NCI-H146 treated with DMSO at 0.1 percent for 48 hours (cell line): Measurements from ENCODE around the gene RALY.

Experiments used
- DNase-seq: peaks from one replicate; lab custom pipeline; 2025; ENCODE audit not compliant: unreplicated experiment; lab: John Stamatoyannopoulos, UW

RALY gene

DNA sequence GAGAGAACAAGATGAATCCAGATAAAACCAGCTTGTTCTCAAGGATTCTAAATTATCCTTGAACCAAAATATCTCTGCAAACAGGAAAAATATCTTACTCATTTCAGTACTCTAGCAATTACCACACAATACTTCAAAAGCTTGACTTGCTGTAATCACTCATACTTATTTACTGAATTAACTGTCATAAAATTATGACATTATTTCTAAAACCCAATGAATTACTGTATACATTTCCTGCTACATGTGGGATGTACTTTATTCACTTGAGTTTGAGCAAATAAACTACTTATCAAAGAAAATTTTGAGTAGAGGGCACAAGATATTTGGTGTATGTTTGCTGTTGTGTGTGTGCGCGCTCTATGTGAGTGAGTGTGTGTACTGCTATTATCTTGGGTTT is 108.6 kb downstream of the RALY start:
- no peak for DNase-seq

DNA sequence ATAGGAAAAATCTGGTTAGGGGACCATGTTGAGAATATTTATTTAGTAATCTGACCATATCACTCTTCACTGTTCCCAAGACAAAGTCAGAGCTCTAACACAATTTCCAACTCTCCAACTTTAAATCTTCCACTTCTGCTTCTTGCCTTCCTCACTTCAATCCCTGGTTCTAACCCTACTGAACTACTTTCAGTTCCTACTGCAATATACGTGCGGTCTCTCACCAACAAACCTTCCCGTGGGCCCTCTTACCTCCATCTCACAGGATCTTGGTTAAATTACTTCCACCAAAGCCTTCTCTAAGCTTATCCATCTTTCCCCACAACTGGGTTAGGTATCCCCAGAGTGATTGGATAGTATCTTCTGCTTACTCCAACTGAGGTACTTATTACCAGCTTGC is 110.3 kb downstream of the RALY start:
- no peak for DNase-seq

DNA sequence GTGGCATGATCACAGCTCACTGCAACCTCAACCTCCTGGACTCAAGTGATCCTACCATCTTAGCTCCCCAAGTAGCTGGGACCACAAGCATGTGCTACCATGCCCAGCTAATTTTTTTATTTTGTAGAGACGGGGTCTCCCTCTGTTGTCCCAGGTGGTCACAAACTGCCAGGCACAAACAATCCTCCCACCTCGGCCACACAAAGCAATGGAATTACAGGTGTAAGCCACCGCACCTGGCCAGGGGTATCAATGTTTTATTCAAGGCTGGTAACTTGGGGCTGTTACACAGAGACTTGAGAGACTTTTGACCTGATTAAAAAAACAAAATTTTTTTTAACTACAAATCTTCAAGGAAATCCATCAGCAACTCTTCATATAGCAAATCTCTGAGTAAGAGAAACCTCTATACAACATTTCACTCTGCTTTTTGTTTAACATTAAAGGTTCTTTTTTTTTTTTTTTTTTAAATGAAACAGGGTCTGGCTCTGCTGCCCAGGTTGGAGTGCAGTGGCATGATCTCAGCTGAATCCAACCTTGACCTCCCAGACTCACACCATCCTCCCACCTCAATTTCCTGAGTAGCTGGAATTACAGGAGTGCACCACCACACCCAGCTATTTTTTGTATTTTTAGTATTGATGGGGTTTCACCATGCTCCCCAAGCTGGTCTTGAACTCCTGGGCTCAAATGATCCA is 112.4 kb downstream of the RALY start:
- no peak for DNase-seq

DNA sequence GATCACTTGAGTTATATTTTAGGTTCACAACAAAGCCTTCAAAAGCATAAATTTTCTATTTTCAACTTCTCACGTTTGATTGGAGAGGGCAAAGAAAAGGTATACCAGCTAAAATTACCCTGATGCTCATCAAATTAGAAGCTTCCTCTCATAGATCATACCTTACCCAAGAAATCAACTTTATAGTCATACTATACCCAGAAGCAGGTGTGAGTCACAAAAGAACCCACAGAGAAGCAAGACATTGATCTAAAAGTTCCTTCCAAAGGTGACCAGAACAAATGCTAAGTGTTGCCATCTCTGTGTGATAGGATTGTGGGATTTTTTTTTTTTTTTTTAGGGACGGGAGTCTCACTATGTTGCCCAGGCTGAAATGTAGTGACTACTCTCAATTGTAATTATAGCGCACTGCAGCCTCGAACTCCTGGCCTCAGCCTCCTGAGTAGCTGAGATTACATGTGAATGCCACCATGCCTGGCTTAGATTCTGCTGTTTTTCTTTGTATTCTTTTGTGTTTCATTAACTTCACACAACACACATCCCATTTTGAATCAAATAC is 115.0 kb downstream of the RALY start:
- DNase-seq = no peak

DNA sequence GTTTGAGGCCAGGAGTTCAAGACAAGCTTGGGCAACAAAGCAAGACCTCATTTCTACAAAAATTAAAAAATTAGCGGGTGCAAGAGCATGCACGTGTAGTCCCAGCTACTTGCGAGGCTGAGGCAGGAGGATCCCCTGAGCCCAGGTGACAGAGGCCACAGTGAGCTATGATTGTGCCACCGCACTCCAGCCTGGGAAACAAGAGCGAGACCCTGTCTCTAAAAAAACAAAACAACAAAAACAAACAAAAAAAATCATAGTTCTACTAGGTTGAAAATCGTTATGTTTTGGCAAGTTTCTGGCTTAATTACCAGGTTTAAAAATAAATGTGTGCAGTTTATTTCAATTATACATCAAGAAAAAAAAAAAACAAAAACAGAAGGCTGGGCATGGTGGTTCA is 115.7 kb downstream of the RALY start:
- no peak for DNase-seq

DNA sequence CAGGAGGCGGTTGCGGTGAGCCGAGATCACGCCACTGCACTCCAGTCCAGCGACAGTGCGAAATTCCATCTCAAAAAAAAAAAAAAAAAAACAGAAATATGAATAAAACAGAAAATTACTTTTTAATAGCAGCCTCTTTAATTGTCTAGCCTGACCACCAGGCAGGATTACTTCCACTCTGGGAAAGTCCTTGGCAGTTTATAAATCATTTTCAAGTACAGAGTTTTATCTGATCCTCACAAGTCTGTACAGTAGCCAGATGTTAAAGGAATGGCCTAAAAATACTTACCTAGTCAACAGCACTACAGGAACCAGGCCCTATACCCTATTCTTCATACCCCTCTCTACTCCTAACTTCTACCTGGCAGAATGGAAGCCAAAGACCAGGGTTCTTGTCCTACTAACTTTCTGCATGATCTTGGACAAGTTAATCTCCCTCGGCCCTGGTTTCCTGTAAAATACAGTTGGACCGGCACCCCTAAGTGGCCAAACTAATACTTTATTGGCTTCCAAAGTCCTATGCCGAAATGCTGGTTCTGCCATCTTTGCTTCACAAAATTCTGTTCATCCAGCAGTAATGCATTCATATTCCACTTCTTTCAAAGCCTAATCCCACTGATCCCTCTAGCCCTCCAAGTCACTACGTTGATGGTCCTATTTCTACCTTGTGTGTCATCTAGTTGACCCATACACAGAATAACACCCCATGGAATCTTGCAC is 116.5 kb downstream of the RALY start:
- DNase-seq = no peak

DNA sequence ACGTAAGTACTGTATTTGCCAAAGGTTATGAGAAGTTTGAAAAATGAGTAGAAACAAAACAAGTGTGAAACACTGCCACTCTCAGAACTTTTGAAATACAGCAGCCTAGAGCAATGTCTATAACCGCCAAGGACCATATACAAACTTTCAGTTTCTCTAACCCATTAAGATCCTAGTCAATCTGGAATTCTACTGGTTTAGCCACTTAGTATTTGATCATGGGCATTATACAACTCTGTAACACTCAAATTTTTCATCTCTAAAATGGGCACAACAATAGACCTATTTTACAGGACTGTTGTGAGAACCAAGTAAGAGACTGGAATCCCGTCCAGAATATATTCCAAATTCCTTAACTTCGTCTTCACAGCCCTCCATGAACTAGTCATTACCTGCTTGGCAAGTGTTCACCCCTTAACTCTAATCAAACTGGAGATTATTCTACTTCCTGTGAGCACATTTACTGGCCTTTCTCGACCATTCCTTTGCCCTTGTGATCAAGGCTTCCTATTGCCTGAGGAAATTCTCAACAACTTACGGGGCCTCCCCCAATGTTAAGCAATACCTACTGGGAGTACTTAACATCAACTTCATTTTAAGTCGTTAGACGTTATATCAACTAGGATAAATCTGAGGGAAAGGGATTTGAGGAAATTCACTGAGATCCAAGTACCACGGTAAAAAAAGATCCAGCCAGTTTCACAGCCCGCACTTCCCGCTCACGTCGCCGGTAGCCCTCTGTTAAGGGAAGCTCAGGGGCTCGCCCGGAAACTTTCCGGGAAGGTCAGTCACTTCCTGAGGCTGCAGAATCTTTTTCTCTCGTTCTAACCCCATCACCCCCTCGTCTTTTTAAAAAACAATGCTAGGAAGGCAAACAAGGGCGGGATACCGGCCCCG is 117.3 kb downstream of the RALY start:
- peak; percentile 12 for DNase-seq

DNA sequence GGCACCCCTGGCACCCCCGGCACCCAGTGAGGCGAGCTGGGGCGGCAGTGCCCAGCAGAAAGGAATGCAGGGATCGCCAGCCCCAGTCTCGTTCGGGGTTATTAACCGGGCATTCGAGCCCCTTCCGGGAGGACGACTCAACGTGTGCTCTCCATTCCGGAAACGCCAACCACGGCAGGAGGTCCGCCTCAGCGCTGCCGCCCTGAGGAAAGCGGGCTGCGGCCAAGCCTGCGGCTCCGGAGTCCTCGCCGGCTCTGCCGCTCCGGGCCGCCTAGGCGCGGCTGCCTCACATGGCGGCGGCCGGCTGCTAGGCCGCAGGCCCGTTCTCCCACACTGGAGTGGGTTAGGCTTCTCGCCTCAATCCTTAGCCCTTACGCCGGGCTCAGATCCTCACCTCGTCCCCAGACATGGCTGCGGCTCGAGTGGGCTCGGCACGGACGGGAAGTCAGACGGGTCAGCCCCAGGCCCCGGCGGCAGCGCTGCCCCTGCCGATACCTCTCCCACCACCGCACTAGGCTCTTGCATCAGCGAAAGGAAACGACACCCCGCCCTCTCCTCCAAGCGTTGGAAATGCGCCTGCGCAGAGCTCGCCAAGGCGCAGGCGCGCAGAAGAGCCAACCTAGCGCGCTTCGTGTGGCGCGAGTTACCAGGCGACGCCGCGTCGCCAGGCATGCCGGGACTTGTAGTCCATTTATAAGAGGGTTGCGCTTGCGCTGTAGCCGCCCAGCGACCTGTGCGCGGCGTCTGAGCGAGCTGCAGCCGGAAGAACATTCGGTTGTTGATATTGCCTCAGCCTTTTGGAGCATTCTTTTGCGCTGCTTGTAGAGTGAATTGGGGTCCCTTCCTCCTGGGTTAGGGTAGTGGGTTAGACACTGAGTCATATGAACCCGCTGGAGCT is 118.2 kb downstream of the RALY start, which contains the start of gene EIF2S2:
EIF2S2 (minus strand) TSS at position 542 of the 898 bp plus-strand sequence; CDS start at position 409, 133 bp downstream.
- DNase-seq = peak; percentile 98

DNA sequence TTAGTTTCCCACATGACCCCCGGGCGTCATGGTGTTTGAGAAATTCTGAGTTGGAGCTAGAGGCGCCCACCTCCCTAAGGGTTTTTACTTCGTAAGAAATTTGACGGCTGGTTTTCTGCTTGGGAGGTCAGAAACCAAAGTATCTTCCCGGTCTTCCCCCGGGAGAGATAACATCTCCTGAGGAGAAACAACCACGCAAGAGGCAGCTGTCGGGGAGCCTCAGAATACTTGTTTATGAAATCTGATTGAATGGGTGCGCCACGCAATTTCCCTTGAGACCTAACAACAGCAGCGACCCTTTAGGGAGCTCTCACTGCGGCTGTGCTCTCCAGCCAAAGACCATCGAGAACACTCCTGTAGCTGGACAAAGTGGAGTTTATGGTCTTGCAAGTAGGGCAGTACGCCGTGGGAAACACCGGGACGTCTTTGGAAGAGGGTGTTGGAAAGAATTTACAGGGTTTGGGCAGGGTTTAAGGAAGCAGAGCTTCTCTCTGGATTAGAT is 118.9 kb downstream of the RALY start:
- peak; percentile 73 for DNase-seq

DNA sequence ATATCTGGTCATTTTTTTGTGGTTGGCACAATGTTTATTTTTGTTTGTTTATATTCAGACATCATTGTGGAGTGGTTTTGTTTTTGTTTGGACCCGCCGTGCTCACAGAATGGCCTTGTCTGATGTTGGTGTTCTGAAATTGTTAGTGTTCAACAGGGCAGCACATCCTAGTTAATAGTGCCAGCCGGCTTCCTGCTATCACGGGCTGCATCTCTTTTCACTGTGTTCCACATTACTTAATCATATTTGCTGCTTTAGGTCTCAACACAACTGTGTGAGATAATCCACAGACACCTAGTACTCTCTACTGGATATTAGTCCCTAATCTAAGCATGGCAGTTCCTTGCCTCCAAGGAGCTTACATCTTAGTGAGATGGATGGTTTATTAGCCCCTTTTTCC is 121.1 kb downstream of the RALY start:
- DNase-seq = no peak

DNA sequence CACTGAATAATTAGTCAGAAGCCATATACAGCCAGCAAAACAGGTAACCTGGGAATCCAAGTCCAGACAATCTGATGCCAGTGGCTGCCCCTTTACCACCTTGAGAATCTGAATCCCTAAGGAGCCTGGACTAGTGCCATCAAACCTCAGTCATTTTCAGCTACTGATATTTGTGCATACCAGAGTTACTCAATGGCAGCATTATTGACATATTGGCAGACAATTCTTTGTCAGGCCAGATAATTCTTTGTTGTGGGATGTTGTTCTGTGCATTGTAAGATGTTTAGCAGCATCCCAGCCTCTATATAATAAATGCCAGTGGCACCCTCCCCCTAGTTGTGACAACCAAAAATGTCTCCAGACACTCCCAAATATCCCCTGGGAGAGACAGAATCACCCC is 121.5 kb downstream of the RALY start:
- no peak for DNase-seq

DNA sequence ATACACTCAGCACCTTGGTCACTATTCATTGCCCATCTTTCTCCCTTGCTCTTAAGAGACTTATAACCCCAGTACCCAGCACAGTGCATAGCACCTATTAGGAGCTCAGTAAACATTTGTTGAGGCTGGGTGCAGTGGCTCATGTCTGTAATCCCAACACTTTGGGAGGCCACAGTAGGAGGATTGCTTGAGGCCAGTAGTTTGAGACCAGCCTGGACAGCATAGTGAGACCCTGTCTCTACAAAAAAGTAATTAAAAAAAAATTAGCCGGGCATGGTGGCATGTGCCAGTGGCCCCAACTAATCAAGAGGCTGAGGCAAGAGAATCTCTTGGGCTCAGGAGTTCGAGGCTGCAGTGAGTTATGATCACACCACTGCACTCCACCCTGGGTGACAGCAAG is 126.5 kb downstream of the RALY start:
- DNase-seq = no peak

DNA sequence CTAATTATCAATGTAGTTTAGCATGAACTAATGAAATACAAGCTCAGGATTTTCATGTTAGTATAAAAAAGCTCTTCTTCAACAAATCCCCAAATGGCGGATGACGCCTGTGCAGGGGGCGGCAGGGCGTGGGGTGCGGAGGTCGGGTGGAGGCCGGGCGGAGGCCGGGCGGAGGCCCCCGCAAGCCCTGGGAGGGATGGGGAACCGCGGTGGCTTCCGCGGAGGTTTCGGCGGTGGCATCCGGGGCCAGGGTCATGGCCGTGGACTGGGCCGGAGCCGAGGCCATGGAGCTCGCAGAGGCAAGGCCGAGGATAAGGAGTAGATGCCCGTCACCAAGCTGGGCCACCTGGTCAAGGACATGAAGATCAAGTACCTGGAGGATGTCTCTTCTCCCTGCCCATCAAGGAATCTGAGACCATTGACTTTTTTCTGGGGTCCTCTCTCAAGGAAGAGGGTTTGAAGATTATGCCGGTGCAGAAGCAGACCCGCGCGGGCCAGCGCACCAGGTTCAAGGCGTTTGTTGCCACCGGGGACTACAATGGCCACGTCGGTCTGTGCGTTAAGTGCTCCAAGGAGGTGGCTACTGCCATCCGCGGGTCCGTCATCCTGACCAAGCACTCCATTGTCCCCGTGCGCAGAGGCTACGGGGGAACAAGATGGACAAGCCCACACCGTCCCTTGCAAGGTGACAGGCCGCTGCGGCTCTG is 128.7 kb downstream of the RALY start:
- no peak for DNase-seq

DNA sequence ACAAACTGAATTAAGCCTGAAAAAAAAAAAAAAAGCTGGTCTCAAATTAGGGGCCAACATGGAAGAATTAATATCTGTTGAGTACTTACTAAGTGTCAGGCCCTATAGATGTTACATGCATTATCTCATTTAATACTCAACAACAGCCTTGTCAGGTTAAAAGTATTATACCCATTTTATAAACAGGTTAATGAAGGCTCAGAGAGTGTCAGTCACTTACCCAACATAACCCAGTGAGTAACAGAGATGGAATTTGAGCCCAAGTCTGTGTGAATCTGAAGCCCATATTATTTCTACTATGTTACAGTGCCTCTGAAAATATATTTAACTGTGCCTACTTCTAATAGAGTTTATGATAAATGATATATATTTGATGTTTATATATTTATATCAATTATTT is 129.6 kb downstream of the RALY start:
- no peak for DNase-seq

DNA sequence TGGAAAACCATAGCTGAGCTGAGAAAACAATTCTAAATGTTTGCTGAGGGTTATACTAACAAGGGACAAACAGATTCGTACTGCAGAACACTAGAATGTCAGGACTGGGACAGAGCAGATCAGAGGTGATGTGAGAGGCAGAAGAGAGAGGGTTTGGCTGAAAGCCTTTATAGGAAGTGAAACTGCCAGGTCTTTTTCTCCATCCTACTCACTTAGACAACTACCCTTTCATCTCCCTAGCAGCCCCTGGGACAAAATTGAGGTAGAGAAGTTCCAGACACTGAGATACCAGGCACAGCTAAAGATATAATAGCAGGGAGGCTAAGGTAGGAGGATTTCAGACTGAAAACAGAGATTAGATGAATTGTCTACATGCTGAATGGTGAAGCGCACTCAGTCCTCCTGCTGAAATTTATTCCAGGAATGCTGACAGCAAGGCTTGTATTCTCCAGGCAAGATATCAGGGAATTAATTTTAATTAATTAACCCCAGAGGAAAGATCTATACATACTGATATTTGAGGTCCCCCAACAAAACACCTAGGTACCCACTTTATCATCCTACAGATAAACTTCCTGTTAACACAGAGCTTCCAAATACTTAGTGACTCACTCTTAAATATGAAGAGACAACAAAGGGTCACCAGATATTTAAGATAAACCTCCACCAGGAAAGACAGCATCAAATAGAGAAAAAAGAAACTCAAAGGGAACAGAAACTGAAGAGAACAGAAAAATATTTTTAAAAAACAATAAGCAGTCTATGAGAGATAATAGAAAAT is 130.9 kb downstream of the RALY start:
- no peak for DNase-seq

DNA sequence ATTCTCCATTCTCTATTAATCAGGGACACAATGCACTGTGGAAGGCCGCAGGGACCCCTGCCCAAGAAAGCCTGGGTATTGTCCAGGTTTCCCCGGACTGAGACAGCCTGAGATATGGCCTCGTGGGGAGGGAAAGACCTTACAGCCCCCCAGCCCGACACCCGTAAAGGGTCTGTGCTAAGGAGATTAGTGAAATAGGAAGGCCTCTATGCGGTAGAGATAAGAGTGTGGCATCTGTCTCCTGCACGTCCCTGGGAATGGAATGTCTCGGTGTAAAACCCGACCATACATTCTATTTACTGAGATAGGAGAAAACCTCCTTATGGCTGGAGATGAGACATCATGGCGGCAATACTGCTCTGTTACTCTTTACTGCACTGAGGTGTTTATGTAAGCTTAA is 134.1 kb downstream of the RALY start:
- no peak for DNase-seq

DNA sequence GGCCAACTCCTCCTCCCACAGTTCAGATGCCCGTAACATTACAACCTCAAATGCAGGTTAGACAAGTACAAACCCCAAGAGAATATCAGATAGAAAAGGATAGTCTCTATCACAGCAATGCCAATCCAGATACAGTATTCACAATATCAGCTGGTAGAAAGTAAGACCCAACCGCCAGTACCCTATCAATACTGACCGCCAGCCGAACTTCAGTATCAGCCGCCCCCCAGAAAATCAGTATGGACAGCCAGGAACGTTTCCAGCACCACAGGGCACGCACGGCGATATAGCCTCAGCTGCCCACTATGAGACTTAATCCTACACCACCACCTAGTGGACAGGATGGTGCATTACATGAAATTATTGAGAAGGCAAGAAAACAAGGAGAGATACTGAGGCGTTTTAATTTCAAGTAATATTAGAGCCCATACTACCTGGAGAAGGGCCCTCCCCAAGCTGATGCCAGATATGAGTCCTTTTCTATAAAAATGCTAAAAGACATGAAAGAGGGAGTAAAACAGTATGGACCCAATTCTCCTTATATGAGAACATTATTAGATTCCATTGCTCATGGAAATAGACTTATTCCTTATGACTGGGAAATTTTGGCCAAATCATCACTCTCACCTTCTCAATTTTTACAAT is 135.9 kb downstream of the RALY start:
- peak; percentile 81 for DNase-seq

DNA sequence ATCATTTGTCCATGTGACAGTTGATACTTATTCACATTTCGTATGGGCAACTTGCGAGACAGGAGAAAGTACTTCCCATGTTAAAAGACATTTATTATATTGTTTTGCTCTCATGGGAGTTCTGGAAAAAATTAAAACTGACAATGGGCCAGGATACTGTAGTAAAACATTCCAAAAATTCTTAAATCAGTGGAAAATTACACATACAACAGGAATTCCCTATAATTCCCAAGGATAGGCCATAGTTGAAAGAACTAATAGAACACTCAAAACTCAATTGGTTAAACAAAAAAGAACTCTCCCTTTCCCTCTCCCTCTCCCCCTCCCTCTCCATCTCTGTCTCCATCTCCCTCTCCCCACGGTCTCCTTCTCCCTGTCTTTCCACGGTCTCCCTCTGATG is 137.8 kb downstream of the RALY start:
- DNase-seq = no peak
